ENCODE measurements around the gene XXYLT1. TPM values are rescaled to one million over a fixed set of nuclear protein-coding genes. Genes with fewer than 3 reads are reported as not detected.

XXYLT1 gene
- total RNA-seq, 1 donor from 2014 or later = 14.9 TPM

DNA sequence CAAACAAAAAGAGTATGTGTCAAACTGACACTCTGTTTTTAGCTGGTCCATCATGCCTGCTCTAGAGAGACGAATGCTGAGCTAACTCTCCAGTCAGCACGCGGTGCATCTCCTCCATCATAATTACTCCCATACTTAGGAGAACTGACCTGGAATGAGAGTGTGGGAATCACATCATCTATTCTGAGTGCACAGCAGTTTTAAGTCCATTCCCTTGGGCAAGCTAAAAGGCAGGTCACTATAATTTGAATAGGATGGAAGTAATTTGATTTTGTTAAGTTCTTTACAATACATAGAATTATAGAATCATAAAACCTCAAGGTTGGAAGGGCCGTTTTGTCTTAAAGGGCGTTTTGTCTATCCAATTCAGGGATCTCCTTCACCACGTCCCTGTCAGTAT is 251.6 kb downstream of the XXYLT1 start:
- peaks cover 9% of the 10 kb centered on the region for H3K27me3 Mint-ChIP-seq (ENCODE audit: insufficient read depth)
- no peaks in the 10 kb centered on the region for H3K9me3 Mint-ChIP-seq
- DNase-seq (ENCODE audit: low spot score) = no peak
- intact Hi-C loops (cut with micrococcal nuclease) = no loop called here
- H3K4me3 Mint-ChIP-seq = no peak overlapping the region
- H3K4me1 Mint-ChIP-seq (ENCODE audit: low read depth) = peaks cover 4% of the 10 kb centered on the region
- no peaks in the 10 kb centered on the region for H3K36me3 Mint-ChIP-seq (ENCODE audit: low read depth)
- no peak overlapping the region for H3K27ac Mint-ChIP-seq

Other genes starting within 250 kb of the XXYLT1 start
- 38.2 and 46.3 TPM in 2 replicates for gene ACAP2, start 171.9 kb upstream of the XXYLT1 start, total RNA-seq